ENCODE data around the gene GPR17.

The GPR17 gene

GRCh38 chr2:127641133-127641532 is 4.8 kb upstream of the GPR17 start:
- DNase-seq (ENCODE audit: low spot score): no peak
- TF ChIP-seq CTCF (IDR thresholded peaks at IDR 0.05; ENCODE audit: extremely low read depth, missing control alignments): no peak

GRCh38 chr2:127641846-127642507 is 4.0 kb upstream of the GPR17 start:
- TF ChIP-seq CTCF (IDR thresholded peaks at IDR 0.05; ENCODE audit: extremely low read depth, missing control alignments): no peak
- no peak for DNase-seq (ENCODE audit: low spot score)

- TF ChIP-seq CTCF (IDR thresholded peaks at IDR 0.05; ENCODE audit: extremely low read depth, missing control alignments): no peak
- DNase-seq (ENCODE audit: low spot score): no peak
Measured at GRCh38 chr2:127642706-127643438, 3.1 kb upstream of the GPR17 start.

- DNase-seq (ENCODE audit: low spot score): no peak
- no peak for TF ChIP-seq CTCF (IDR thresholded peaks at IDR 0.05; ENCODE audit: extremely low read depth, missing control alignments)
Measured at GRCh38 chr2:127643439-127644065, 2.4 kb upstream of the GPR17 start.

- DNase-seq (ENCODE audit: low spot score): no peak
Measured at GRCh38 chr2:127644066-127645025, 1.6 kb upstream of the GPR17 start.

GRCh38 chr2:127645026-127645394 is 943 bp upstream of the GPR17 start:
- TF ChIP-seq CTCF (IDR thresholded peaks at IDR 0.05; ENCODE audit: extremely low read depth, missing control alignments): no peak
- no peak for DNase-seq (ENCODE audit: low spot score)

More at GRCh38 chr2:127644066-127645025, 1.6 kb upstream of the GPR17 start:
- no peak for TF ChIP-seq CTCF (IDR thresholded peaks at IDR 0.05; ENCODE audit: extremely low read depth, missing control alignments)

All from GM20000 (cell line).